Body of pancreas (tissue), 4 donors: Measurements from ENCODE around the gene SNX3.

ENCODE experiments used
- CTCF ChIP-seq, 7 experiments: fragments of 450-650 bp in 4 of 7; fragments of 200-600 bp in 3 of 7; sonication (generic) in 3 of 7; IDR thresholded peaks; one replicate each; pipeline ENCODE4 v1.5.1; 2016 to 2019; ENCODE audit warnings: antibody characterized with exemption in 7 of 7
- POLR2A ChIP-seq, 3 donors: fragments of 450-650 bp; IDR thresholded peaks; one replicate each; pipeline ENCODE4 v1.6.1; 2016; ENCODE audit warnings: antibody characterized with exemption in 3 of 3, mild to moderate bottlenecking in 2 of 3

GRCh38 chr6:108163267-108163643 is 97.6 kb downstream of the SNX3 start:
- TF ChIP-seq CTCF (IDR thresholded peaks at IDR 0.05) (peak in 1 of 7 experiments; percentile 5), POLR2A (IDR thresholded peaks at IDR 0.05) (no peak)
